ENCODE data around the gene MPC2. TPM values are rescaled to one million over a fixed set of nuclear protein-coding genes. Genes with fewer than 3 reads are reported as not detected.
"Not testable (repeated sequence)": the region's sequence is repeated elsewhere in the genome, so short reads cannot be mapped to it uniquely, and the experiment has no call there.

The MPC2 gene
- total RNA-seq, 1 donor from 2014 or later, result 23.9 TPM

DNA sequence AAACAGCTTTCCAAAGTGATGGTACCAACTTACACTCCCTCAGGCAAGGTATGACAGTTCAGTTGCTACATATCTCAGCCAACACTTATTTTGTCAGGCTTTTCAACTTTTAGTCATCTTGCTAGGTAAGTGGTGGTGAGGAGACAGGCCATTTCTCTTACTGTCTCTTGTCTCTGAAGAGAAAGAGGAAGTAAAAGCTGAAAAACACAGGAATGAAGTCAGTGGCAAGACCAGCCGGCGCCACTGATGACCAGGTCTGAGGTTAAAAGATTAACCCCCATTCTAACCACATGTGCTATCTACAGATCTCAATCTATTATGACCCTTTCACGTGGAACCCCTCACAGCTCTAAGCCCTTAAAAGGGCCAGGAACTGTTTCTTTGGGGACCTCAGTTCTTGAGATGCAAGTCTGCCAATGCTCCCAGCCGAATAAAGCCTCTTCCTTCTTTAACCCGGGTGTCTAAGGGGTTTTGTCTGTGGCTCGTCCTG, 27.1 kb downstream of the MPC2 start:
- no peak for DNase-seq (ENCODE audit: low read depth, low spot score)

DNA sequence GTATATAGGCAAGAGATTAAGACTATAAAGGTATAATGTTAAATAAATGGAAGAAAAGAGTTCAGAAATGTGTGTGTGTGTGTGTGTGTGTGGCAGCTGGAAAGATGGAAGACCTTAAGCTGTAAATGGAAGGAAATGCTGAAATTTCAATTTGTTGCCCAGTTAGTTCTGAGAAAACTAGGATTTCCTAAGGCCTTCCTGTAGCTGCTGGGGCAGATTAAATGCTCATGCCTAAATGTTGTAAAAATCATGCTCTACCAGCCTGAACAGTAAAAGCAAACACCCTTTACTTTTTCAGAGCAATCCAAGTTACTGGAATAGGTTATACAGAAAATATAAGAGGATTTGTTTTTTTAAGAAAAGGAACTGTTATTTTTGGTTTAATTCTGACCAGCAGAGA, 31.2 kb downstream of the MPC2 start:
- no peak for DNase-seq (ENCODE audit: low read depth, low spot score)

DNA sequence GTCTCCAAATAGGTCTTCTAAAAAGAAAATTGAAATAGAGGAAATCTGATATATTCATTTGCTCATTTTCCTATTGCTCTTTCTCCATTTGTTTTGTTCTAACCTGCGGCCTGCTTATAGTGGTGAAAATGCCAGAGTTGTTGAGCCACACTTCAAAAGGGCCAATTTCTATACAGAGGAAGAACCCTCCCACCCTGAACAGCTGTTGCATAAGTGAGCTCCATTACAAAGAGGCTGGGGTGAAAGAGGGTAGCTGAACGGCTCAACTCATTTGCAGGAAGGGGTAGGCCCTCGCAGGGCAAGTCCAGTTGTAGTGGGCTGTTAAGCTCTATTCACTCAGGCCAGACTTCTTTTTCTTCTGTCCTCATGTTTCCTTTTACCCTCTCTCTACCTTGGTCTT, 31.7 kb downstream of the MPC2 start:
- DNase-seq (ENCODE audit: low read depth, low spot score), result no peak

DNA sequence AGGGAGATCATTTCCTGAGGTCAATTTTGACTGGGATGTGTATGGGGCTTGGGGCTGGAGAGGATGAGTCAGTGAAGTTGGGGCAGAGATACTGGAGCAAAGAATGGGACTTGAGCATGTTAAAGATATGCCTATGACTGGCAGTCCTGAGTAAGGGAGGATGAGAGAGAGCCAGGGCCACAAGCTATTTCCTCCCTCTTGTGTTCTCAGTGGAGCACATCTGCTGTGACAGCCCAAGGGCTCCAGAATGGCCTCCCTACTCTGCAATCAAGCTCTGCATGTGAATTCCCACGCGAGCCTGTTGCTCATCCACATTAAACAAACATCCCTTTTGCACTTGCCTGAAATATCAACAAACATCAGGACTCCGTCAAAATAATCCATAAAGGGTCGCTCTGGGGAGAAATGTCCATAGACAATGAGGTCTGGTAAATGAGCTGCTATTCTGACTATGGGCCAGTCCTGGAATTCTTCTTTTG, 32.2 kb downstream of the MPC2 start:
- DNase-seq (ENCODE audit: low read depth, low spot score), result no peak

DNA sequence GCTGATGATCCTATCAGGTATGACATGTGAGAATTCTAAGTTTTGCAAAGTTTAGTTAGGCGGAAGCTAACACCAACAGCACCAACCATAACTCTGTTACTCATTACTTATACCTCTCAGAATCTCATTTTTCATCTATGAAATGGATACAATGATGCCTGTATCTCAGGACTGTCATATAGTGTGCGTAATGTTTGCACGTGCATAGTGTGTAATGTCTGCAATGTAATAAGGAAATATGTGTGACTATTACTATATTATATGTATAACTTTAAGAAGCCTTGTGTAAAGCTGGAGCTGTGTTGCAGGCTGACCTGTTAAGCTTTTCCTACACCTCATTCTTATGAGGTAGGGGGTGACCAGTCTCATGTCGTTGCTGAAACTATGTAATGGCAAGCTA, 36.0 kb downstream of the MPC2 start:
- DNase-seq (ENCODE audit: low read depth, low spot score), result no peak

DNA sequence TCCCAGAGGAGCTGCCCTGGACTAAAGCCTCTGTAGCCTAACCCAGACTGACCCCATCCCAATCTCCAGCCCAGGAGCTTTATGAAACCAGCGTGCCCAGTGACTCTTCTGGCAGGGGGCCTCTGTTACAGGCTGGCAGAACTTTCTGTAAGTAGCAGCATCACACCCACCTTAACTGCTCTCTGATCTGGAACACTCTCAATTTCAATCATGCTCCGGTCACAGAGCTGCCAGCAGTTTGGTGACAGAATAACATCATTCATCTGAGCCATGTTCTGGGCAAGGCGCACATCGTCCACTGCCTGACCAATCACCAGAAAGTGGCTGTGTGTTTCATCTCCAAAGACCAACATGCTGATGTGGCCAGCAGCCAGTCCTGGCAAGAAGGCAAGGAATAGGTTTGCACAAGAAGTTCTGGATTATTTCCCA, 37.6 kb downstream of the MPC2 start:
- DNase-seq (ENCODE audit: low read depth, low spot score), result no peak

DNA sequence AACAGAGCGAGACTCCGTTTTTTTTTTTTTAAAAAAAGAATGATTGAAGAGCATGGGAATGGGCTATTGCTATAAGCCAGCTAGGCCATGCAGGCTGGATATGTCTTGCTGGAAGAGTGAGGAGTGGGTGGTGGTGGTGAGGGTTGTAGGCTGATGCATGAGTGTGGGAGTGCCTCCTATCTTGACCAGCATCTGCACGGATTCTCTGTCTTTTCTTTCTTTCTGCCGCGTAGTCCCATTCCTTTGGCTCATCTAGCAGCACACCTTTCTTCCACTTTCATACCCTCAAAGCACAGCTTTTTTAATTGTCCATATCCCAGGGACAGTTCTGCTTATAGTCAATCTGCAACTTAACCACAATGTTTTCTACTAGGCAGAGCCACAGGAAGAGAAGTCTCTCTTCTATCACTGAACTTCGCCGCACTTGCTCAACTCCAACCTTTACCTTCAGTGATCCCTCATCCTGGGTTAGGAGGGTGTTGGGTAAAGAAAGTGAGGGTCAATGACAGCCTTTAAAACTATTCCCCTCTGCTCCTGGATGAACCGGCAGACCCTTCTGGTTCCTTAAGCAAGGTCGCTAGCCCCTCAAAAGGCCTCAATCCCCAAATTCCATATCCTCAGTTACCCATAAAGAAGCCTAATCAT, 38.2 kb downstream of the MPC2 start:
- no peak for DNase-seq (ENCODE audit: low read depth, low spot score)

DNA sequence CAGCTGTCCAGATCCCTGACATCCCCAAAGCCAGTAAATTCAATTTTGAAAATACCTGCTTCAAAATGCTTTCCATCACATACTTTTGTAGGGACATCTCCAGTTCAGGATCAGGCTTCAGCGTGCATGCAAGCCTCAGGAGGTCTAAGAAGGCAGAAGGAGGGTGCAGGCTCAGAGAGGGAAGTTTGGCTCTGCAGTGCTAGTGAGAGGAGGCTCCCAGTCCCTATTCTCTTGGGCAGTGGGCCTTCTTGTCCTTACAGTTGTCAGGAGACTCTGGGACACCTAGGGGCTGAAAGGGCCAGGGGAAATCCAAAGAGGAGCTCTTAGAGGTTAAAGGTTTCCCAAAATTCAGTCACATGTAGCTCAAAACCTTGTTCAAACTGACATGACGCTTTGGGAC, 43.1 kb downstream of the MPC2 start:
- no peak for DNase-seq (ENCODE audit: low read depth, low spot score)

DNA sequence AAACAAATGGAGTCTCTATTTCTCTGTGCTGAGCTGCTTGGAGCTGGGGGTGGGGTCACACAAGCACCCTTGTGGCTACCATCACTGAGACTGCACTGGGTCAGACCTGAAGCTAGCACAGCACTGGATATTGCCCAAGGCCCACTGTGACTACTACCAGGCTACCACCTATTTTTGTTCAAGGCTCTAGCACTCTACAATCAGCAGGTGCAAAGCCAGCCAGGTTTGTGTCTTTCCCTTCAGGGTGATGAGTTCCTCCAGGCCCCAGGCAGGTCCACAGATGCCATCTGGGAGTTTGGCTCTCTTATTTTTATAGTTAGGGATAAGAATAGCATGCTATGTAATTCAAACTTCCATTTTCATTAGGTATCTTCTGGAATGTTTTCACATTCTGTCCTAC, 46.5 kb downstream of the MPC2 start:
- DNase-seq (ENCODE audit: low read depth, low spot score), result no peak

DNA sequence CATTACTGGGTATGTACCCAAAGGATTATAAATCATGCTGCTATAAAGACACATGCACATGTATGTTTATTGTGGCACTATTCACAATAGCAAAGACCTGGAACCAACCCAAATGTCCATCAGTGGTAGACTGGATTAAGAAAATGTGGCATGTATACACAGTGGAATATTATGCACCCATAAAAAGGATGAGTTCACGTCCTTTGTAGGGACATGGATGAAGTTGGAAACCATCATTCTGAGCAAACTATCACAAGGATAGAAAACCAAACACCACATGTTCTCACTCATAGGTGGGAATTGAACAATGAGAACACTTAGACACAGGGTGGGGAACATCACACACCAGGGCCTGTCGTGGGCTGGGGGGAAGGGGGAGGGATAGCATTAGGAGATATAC, 49.7 kb downstream of the MPC2 start:
- DNase-seq (ENCODE audit: low read depth, low spot score), result not testable (repeated sequence)

DNA sequence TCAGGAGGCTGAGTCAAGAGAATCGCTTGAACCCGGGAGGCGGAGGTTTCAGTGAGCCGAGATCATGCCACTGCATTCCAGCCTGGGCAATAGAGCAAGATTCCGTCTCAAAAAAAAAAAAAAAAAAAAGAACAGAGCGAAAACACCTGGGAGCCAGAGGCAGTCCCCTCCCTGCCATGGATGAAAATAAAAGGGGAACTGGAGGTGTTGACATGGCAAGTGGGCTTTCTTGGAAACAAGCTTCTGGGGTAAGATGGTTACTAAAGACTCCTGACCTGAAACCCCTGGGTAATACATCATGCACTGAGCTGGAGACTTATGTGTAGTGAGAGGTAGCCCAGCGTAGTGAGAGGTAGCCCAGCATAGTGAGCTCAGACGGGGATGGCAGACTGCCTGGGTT, 54.5 kb downstream of the MPC2 start:
- DNase-seq (ENCODE audit: low read depth, low spot score), result no peak

DNA sequence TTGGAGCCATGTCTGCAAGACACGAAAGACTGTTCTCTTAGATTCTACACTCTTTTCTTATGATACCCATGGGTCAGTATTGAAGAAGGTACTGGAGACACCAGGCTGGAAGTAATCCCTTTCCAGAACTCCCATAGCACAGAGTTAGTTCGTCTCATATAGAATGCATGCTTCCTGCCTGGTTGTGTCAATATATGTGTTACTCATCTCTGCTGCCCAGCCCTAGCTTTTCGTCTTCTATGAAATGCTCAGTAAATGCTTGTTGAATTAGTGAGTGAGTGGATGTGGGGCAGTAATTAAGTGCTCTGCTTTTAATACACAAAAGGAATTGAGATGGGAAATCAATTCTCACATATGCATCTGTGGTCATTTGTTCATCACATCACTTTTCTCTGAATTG, 55.1 kb downstream of the MPC2 start:
- DNase-seq (ENCODE audit: low read depth, low spot score), result no peak

DNA sequence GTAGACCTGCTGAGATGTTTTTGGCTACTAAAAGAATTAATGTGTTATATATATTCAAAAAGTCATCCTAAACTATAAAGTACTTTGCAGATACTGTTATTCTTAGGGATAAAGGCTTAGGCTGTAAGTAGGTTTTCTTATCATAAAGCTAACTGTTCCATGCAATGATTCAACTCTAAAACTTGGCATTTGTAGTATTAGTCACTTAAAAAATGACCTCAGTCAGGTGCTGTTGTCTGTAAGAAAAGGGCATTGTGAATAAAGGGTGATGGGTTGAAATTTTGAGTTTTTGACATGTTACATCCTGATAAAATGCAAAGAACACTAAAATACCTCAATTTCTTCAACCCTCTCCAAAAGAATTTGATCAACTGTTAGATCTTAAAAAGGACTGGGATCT, 55.8 kb downstream of the MPC2 start:
- no peak for DNase-seq (ENCODE audit: low read depth, low spot score)

DNA sequence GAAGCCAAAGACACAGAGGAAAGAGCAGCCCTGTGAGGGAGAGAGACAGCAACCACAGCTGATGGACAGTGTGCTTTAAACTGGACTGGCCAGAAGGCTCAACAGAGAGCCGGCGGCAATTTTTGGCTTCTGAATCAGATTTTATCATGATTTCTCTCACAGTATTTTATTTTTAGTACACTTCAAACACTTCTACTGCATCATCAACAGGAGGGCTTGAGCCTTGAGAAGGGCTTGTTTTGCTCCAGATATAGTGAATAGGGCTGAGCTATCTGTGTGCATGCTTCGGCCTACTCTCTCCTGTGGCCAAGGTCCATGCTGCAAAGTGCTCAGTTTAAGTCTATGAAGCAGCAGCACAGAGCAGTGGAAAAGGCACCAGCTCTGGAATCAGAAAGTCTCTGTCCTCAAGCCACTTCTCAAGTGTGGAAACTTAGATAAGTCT, 56.3 kb downstream of the MPC2 start:
- DNase-seq (ENCODE audit: low read depth, low spot score), result no peak

DNA sequence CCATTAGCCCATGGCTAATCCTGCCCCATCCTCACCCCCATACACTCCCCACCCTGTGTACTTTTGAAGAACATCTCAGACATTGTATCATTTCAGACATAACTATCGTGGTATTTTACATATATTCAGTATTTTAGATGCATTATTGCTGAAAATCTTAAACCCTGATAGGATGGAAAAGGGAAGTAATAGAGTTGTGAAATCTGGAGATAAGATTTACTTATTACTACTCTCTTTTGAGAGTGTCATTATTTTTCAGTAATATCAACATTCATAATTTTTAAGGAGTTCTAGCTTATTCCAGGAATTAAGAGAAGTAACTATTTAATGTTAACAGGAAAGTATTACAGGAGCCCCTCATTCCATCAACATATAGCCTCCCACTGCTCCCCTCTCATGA, 57.4 kb downstream of the MPC2 start:
- no peak for DNase-seq (ENCODE audit: low read depth, low spot score)

DNA sequence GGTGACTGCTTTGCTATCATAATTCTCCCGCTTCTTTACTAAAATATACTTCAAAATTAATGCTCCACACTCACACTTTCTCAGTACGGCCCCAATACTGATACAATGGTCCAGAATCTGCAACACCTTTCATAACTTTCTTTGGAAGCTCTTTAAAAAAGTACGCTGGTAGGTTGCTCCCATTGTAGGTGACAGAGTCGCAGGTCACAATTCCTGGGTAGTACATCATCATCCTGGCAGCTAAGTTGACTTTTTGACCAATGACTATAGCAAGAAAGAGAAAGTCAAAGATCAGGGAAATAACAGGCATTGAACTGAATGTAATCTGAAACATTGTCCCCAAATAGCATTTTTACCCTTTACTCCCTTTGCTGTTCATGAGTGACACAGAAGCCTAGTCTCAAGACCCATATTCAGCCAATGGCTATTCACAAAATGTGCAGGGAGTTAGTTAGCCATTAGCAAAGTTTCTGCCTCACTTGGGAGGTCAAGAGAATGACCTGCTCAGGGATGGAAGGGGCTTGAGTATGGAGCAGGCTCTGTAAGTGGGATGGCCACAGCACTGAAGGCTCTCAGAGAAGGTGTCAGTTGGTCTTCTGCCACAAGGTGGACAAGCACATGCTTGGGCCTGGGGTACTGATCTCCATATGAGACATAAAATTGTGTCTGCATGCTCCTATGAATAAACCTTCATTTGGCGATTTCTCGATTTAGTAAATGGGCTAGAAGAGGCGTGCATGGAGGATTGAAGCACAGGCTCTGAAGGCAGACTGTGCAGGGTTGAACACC, 58.3 kb downstream of the MPC2 start:
- no peak for DNase-seq (ENCODE audit: low read depth, low spot score)

DNA sequence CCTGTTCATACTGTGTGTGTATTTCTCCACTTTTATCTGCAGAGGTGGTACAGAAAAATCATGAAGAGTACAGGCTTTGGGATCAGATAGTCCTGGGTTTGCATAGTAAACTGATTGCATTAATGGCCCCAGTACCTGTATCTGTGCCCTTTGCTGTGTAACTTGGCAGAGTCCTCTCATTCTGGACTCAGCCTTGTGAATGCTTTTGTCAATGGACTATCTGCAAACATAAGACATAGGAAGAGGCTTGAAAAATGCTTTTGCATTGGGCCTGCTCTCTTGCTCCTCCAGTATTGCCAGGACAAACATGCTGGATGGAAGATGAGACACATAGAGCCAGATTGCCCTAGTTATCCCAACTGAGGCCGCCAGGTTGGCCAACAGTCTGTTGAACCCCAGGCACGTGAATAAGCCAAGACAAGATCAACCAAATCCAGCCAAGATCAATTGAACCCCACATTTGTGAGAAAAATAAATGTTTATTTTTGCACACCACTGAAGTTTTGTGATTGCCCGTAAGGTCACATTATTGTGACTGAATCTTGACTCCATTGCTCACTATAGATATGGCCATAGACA, 60.2 kb downstream of the MPC2 start:
- DNase-seq (ENCODE audit: low read depth, low spot score), result no peak

DNA sequence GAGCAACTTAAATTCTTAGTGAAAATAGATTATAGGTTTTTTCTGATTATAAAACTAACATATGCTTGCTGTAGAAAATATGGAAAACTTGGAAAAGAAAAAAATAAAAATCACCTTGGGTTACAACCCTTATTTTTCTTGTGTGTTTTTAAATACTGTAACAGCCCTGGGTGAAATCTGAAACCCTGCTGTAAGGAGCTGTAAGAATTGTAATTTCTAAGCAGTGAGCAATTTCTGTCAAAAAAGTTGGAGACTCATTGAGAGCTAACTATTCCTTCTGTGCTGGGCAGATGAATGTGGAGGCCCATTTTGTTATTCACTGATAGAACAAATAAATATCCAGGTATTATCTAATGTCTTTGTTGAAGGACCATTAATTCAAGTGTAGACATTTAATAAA, 65.5 kb downstream of the MPC2 start:
- DNase-seq (ENCODE audit: low read depth, low spot score), result no peak

DNA sequence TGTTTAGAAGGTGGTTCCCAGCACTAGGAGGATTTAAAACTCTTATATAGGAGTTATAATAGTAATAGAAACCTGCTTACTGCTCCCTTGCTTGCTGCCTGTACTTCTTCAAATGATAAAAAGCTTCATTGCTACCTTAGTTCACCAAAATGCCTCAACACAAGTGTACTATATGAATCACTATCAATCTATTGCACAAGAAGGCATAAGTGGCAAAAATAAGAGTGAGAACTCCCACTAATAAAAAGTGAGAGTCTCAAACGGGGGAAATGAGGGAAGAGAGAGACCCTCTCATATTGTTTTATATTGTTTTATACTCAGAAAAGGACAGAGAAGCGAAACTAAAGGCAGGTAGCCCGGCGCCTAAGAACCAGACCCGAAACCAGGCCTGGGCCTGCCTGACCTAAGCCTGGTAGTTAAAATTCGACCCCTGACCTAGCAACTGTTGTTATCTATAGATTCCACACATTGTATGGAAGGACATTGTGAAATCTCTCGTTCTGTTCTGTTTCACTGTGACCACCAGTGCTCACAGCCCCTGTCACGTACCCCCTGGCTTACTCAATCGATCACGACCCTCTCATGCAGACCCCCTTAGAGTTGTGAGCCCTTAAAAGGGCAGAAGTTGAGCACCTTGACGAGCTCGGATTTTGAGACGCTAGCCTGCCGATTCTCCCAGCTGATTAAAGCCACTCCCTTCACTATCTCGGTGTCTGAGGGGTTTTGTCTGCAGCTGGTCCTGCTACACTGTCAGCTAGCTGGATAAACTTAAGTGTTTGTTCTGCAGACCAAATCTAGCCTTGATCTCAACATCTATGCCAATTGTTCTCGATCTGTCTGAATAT, 67.5 kb downstream of the MPC2 start:
- not testable (repeated sequence) for DNase-seq (ENCODE audit: low read depth, low spot score)

DNA sequence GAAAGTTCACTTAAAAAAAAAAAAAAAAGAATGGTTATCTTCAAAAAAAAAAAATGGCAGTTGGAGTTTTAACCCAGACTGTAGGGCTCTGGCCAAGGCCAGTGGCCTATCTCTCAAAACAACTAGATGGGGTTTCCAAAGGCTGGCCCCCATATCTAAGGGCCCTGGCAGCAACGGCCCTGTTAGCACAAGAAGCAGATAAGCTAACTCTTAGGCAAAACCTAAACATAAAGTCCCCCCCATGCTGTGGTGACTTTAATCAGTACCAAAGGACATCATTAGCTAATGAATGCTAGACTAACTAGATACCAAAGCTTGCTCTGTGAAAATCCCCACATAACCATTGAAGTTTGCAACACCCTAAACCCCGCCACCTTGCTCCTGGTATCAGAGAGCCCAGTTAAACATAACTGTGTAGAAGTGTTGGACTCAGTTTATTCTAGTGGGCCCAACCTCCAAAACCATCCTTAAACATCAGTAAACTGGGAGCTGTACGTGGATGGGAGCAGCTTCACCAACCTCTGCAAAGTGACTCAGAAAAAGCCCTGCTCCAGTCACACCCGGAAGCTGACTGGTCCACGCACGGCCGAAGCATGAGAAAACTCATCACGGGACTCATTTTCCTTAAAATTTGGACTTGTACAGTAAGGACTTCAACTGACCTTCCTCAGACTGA, 70.0 kb downstream of the MPC2 start:
- not testable (repeated sequence) for DNase-seq (ENCODE audit: low read depth, low spot score)
